HCT116 (cell line): Measurements from ENCODE around the gene IL22RA1. TPM values are rescaled to one million over a fixed set of nuclear protein-coding genes. Genes with fewer than 3 reads are reported as not detected.

Source experiments
- ATAC-seq: fragments of 200-7000 bp; cut with Tn5 transposase; 2 replicates; pipeline ENCODE4 v1.9.1; 2020; ENCODE audit warnings: mild to moderate bottlenecking, moderate library complexity
- BruUV-seq: library from RNA; stranded (reverse); fragments of 400-500 nt; replicated peaks from 2 replicates; lab custom pipeline; 2021; lab: Mats Ljungman, UMichigan
- CTCF ChIA-PET: fragments of 300-600 bp; sonication (Branson Sonifier 250); formaldehyde crosslinking; loops from one replicate; lab custom pipeline; 2021; ENCODE audit warnings: antibody characterized with exemption; lab: Charles Lee
- POLR2A ChIA-PET: fragments of 300-600, 350-600 bp; sonication (Branson Sonifier 250); formaldehyde crosslinking; loops from one replicate; lab custom pipeline; 2021; ENCODE audit warnings: antibody characterized with exemption; lab: Charles Lee
- RAD21 ChIA-PET, 2 experiments: fragments of 300-600 bp; sonication (Branson Sonifier 250); formaldehyde crosslinking; loops; one replicate each; lab custom pipeline; 2023; ENCODE audit warnings: low total read pairs in 2 of 2; ENCODE audit not compliant: uncharacterized antibody in 2 of 2, unreplicated experiment in 2 of 2, low non-redundant PET in 1 of 2; lab: Charles Lee
- DNase-seq: peaks from one replicate; pipeline ENCODE4 v3.0.0-alpha.2; 2010; ENCODE audit warnings: low read depth, low spot score
- H2AFZ ChIP-seq: fragments of 200-600 bp; shearing (Covaris generic), sonication (generic); 2 replicates; pipeline ENCODE4 v1.6.1; 2017; ENCODE audit warnings: low read depth, mixed run types, mixed read lengths, antibody characterized with exemption, low read length; ENCODE audit not compliant: poor library complexity, severe bottlenecking
- H3K27ac ChIP-seq: 2 replicates; pipeline ENCODE4 v1.5.1; 2012; ENCODE audit warnings: low read depth, low read length
- H3K27me3 ChIP-seq: fragments of 200-600 bp; sonication (generic); 2 replicates; pipeline ENCODE4 v1.6.1; 2016; ENCODE audit warnings: mixed run types, low read length, mixed read lengths; ENCODE audit not compliant: insufficient read depth
- H3K36me3 ChIP-seq, 2 experiments: fragments of 200-500 bp in 1 of 2; fragments of 200-600 bp in 1 of 2; sonication (Bioruptor generic) in 1 of 2; sonication (generic) in 1 of 2; 2 replicates each; pipeline versions ENCODE4 v1.5.1 to v1.6.1; 2014 to 2016; ENCODE audit warnings: low read length in 2 of 2, inconsistent platforms in 1 of 2, mixed read lengths in 1 of 2, mixed run types in 1 of 2; ENCODE audit not compliant: insufficient read depth in 2 of 2, control insufficient read depth in 1 of 2
- H3K4me1 ChIP-seq, 2 experiments: fragments of 200-600 bp in 1 of 2; sonication (generic) in 1 of 2; 2 replicates each; pipeline versions ENCODE4 v1.5.1 to v1.6.1; 2012 to 2017; ENCODE audit warnings: low read length in 2 of 2, inconsistent platforms in 1 of 2, mild to moderate bottlenecking in 1 of 2, mixed read lengths in 1 of 2, mixed run types in 1 of 2, moderate library complexity in 1 of 2; ENCODE audit not compliant: insufficient read depth in 2 of 2, control insufficient read depth in 1 of 2
- H3K4me2 ChIP-seq: fragments of 200-600 bp; sonication (generic); 2 replicates; pipeline ENCODE4 v1.6.1; 2017; ENCODE audit warnings: mixed run types, low read length, mixed read lengths
- H3K4me3 ChIP-seq, 2 experiments: fragments of 200-600 bp in 1 of 2; sonication (generic) in 1 of 2; replicated peaks in 1 of 2; 2 replicates each; pipeline ENCODE4 v1.5.1; 2011 to 2016; ENCODE audit warnings: low read length in 2 of 2, control low read depth in 1 of 2, low read depth in 1 of 2, mild to moderate bottlenecking in 1 of 2, mixed read lengths in 1 of 2, mixed run types in 1 of 2
- H3K79me2 ChIP-seq: fragments of 200-600 bp; sonication (generic); 2 replicates; pipeline ENCODE4 v1.6.1; 2017; ENCODE audit warnings: mild to moderate bottlenecking, mixed run types, low read length, moderate library complexity, mixed read lengths; ENCODE audit not compliant: insufficient read depth
- H3K9ac ChIP-seq: fragments of 200-600 bp; sonication (generic); 2 replicates; pipeline ENCODE4 v1.6.1; 2016; ENCODE audit warnings: low read length, mixed read lengths
- H3K9me2 ChIP-seq: fragments of 200-600 bp; sonication (generic), shearing (Covaris generic); 2 replicates; pipeline ENCODE4 v1.6.1; 2017; ENCODE audit warnings: mixed run types, mild to moderate bottlenecking, moderate library complexity; ENCODE audit not compliant: insufficient read depth
- H3K9me3 ChIP-seq, 2 experiments: fragments of 200-500 bp in 1 of 2; fragments of 200-600 bp in 1 of 2; sonication (Bioruptor generic) in 1 of 2; sonication (generic) in 1 of 2; 2 replicates each; pipeline ENCODE4 v1.6.1; 2014 to 2017; ENCODE audit warnings: low read length in 2 of 2, mixed read lengths in 2 of 2, inconsistent platforms in 1 of 2, low read depth in 1 of 2, mild to moderate bottlenecking in 1 of 2, mixed run types in 1 of 2, moderate library complexity in 1 of 2; ENCODE audit not compliant: control insufficient read depth in 1 of 2, insufficient read depth in 1 of 2
- H4K20me1 ChIP-seq: fragments of 200-600 bp; sonication (generic), shearing (Covaris generic); 2 replicates; pipeline ENCODE4 v1.6.1; 2017; ENCODE audit warnings: mixed run types, mild to moderate bottlenecking, moderate library complexity; ENCODE audit not compliant: insufficient read depth
- CEBPB ChIP-seq: IDR thresholded peaks from 2 replicates; pipeline ENCODE4 v1.6.1; 2012; ENCODE audit warnings: low read depth
- EZH2 ChIP-seq: fragments of 200-600 bp; sonication (generic); IDR thresholded peaks from 2 replicates; pipeline ENCODE4 v1.6.1; 2017; ENCODE audit warnings: antibody characterized with exemption, mixed run types
- POLR2AphosphoS5 ChIP-seq: IDR thresholded peaks from 2 replicates; pipeline ENCODE4 v1.6.1; 2011; ENCODE audit warnings: mild to moderate bottlenecking, low read depth, low read length, moderate library complexity
- SP1 ChIP-seq: IDR thresholded peaks from 2 replicates; pipeline ENCODE4 v1.6.1; 2012; ENCODE audit warnings: low read depth
- intact Hi-C: fragments of 100-400 bp; cut with micrococcal nuclease; formaldehyde crosslinking; loops from 2 replicates; pipeline ENCODE4 v1.10.0; 2022
- total RNA-seq: library from RNA; stranded (reverse); gene quantifications from one replicate; pipeline ENCODE4 v1.2.1, GENCODE V29; 2021; ENCODE audit not compliant: unreplicated experiment
- TF ChIP-seq, protein P1 (sequence below): IDR thresholded peaks from 2 replicates; pipeline ENCODE4 v1.6.1; 2012

IL22RA1 gene
- total RNA-seq, 1 experiment from 2014 or later, result 2.1 TPM

- TF ChIP-seq SP1 (no peak), EZH2 (no peak), CEBPB (no peak)
- TF ChIP-seq, protein P1, sequence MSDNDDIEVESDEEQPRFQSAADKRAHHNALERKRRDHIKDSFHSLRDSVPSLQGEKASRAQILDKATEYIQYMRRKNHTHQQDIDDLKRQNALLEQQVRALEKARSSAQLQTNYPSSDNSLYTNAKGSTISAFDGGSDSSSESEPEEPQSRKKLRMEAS, result no peak
- TF ChIP-seq, all 23 proteins: peak for 0
Measured at GRCh38 chr1:24109686-24110475, 33.1 kb downstream of the IL22RA1 start (continued).

GRCh38 chr1:24109166-24109483 is 33.8 kb downstream of the IL22RA1 start:
- no peaks in the 10 kb centered on the region for H4K20me1 ChIP-seq
- peak overlapping the region; percentile 95 for H3K4me2 ChIP-seq
- H3K9me2 ChIP-seq, result no peaks in the 10 kb centered on the region
- no peak overlapping the region for H2AFZ ChIP-seq
- DNase-seq (no peak), ATAC-seq (no peak)
- intact Hi-C loops, result no loop called here
- POLR2A ChIA-PET, result no interaction called here
- H3K9me3 ChIP-seq, result no peaks in the 10 kb centered on the region
- TF ChIP-seq POLR2AphosphoS5, result no peak
- TF ChIP-seq, protein P1, result peak; percentile 29
- peaks cover 9 to 48% of the 10 kb centered on the region in 2 experiments for H3K4me1 ChIP-seq
- RAD21 ChIA-PET, result no interaction called here
- H3K9ac ChIP-seq, result peak overlapping the region; percentile 83
- CTCF ChIA-PET, result no interaction called here
- peak overlapping the region; percentile 71 to 78 for H3K4me3 ChIP-seq
- no TSS peak for BruUV-seq
- H3K27me3 ChIP-seq, result no peaks in the 10 kb centered on the region
- H3K79me2 ChIP-seq, result no peaks in the 10 kb centered on the region; the same call in 1 of the 2 replicates
- peak overlapping the region; percentile 66 for H3K27ac ChIP-seq
- H3K36me3 ChIP-seq, result no peaks in the 10 kb centered on the region
